Fibroblast of lung (primary cell): ENCODE measurements around the gene DUS1L. TPM values are rescaled to one million over a fixed set of nuclear protein-coding genes. Genes with fewer than 3 reads are reported as not detected.

Source experiments
- DNase-seq, 2 donors: peaks; one replicate each; pipeline versions ENCODE4 v3.0.0 to v3.0.0-alpha.2; 2010; ENCODE audit warnings: low read depth in 2 of 2
- H2AFZ ChIP-seq: 2 replicates; pipeline ENCODE4 v1.5.1; 2012; ENCODE audit warnings: low read length, control low read depth, inconsistent platforms
- H3K27ac ChIP-seq: 2 replicates; pipeline ENCODE4 v1.5.1; 2011; ENCODE audit warnings: low read length, control low read depth; ENCODE audit not compliant: insufficient read depth
- H3K27me3 ChIP-seq: 2 replicates; pipeline ENCODE4 v1.5.1; 2011; ENCODE audit warnings: mild to moderate bottlenecking, low read length; ENCODE audit not compliant: control insufficient read depth, insufficient read depth
- H3K36me3 ChIP-seq: 2 replicates; pipeline ENCODE4 v1.5.1; 2011; ENCODE audit warnings: low read length; ENCODE audit not compliant: control insufficient read depth, insufficient read depth
- H3K4me1 ChIP-seq: 2 replicates; pipeline ENCODE4 v1.5.1; 2011; ENCODE audit warnings: low read length; ENCODE audit not compliant: control insufficient read depth, insufficient read depth; ENCODE audit errors: extremely low read depth
- H3K4me2 ChIP-seq: 2 replicates; pipeline ENCODE4 v1.5.1; 2011; ENCODE audit warnings: low read length, control low read depth; ENCODE audit not compliant: insufficient read depth; ENCODE audit errors: extremely low read depth
- H3K4me3 ChIP-seq, 4 experiments: fragments of 200-600 bp in 1 of 4; sonication (generic) in 1 of 4; replicated peaks in 1 of 4; 2 replicates each; pipeline ENCODE4 v1.5.1; 2011 to 2016; ENCODE audit warnings: low read length in 4 of 4, low read depth in 3 of 4, mild to moderate bottlenecking in 3 of 4, control low read depth in 2 of 4, inconsistent platforms in 1 of 4, mixed read lengths in 1 of 4; ENCODE audit not compliant: insufficient read depth in 1 of 4; ENCODE audit errors: control extremely low read depth in 1 of 4
- H3K79me2 ChIP-seq: 2 replicates; pipeline ENCODE4 v1.5.1; 2012; ENCODE audit warnings: mild to moderate bottlenecking, low read length, inconsistent platforms; ENCODE audit not compliant: control insufficient read depth, insufficient read depth
- H3K9ac ChIP-seq: 2 replicates; pipeline ENCODE4 v1.5.1; 2011; ENCODE audit warnings: mild to moderate bottlenecking, low read length, control low read depth; ENCODE audit not compliant: insufficient read depth
- H3K9me3 ChIP-seq: 2 replicates; pipeline ENCODE4 v1.5.1; 2012; ENCODE audit warnings: low read depth, low read length; ENCODE audit not compliant: control insufficient read depth, insufficient read depth
- H4K20me1 ChIP-seq: 2 replicates; pipeline ENCODE4 v1.5.1; 2011; ENCODE audit warnings: low read length; ENCODE audit not compliant: control insufficient read depth, insufficient read depth; ENCODE audit errors: extremely low read depth
- EZH2 ChIP-seq: IDR thresholded peaks from 2 replicates; pipeline ENCODE4 v1.5.1; 2012; ENCODE audit warnings: low read length, control low read depth, mild to moderate bottlenecking; ENCODE audit errors: missing control alignments
- polyA plus RNA-seq, 2 donors: library from polyadenylated mRNA; depleted of rRNA in 1 of 2; stranded (reverse) in 1 of 2; unstranded in 1 of 2; fragments of >200 nt; gene quantifications; 2 replicates each; pipeline ENCODE4 v1.2.1, GENCODE V29; 2011 to 2012; ENCODE audit warnings: missing spikeins in 1 of 2
- total RNA-seq: library from RNA; depleted of rRNA; stranded (reverse); fragments of >200 nt; gene quantifications from 2 replicates; pipeline ENCODE4 v1.2.1, GENCODE V29; 2014
- TF ChIP-seq, protein P1 (sequence below), 2 donors: IDR thresholded peaks in 1 of 2; conservative IDR thresholded peaks in 1 of 2; 1 replicate in 1 of 2; 2 replicates in 1 of 2; pipeline ENCODE4 v1.5.1; 2011 to 2012; ENCODE audit warnings: low read length in 2 of 2, control low read depth in 1 of 2, inconsistent platforms in 1 of 2, low read depth in 1 of 2, mild to moderate bottlenecking in 1 of 2

DUS1L gene
- total and polyA plus RNA-seq, 2 donors (not counting 1 experiment from before 2014, with no cell fraction given), result 24.6 to 41.0 TPM

DNA sequence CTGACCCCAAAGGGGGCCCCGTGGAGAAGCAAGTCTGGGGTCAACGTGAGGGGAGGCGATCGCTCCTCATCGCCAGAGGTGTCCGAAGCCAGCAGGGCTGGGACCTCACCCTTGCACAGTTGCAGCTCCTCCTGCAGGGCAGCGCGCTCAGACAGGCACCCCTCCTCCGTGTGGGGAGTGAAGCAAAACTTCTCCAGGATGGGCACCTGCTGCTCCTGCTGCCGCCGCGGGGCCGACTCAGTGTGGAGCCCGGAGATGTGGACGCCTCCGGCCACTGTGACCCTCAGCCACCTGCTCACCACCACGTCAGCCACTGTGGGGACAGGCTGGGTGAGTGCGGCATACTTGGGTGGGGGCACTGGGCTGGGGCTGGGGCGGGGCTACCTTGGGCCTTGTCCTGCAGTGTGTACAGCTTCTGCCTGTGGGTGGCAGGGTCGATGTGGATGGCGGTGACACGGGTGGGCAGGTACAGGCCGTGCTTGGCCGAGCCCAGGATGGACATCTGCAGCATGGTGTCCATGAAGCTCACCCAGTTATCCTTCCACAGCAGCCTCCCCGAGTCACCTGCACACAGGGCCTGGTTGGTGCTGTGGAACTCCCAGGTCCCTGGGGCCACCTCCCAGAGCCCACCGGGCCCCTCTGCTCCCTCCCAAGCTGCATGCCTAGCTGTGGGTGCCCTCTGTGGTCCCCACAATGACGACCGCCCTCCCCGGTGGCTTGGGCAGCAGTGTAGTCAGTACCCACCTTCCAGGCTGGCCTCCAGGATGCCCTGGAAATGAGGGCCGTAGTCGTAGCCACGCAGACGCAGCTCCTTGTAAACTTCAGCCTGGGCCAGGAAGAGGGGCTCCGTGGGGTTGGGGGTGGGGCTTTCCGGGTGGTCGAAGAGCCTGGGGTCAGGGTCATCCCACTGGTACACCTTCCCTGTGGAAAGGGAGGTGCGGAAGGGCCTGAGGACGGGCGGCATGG is 21.6 kb upstream of the DUS1L start:
- Histone ChIP-seq H3K9me3 (no peaks in the 10 kb centered on the region), H3K4me2 (no peak overlapping the region), H3K4me1 (no peaks in the 10 kb centered on the region), H4K20me1 (no peaks in the 10 kb centered on the region), H3K9ac (no peak overlapping the region), H3K4me3 (no peak overlapping the region), H3K27ac (no peak overlapping the region), H3K27me3 (no peaks in the 10 kb centered on the region), H3K36me3 (peaks cover 83% of the 10 kb centered on the region), H2AFZ (no peak overlapping the region), H3K79me2 (peaks cover 7% of the 10 kb centered on the region)
- DNase-seq, result no peak
- TF ChIP-seq EZH2, result no peak
- TF ChIP-seq, protein P1, sequence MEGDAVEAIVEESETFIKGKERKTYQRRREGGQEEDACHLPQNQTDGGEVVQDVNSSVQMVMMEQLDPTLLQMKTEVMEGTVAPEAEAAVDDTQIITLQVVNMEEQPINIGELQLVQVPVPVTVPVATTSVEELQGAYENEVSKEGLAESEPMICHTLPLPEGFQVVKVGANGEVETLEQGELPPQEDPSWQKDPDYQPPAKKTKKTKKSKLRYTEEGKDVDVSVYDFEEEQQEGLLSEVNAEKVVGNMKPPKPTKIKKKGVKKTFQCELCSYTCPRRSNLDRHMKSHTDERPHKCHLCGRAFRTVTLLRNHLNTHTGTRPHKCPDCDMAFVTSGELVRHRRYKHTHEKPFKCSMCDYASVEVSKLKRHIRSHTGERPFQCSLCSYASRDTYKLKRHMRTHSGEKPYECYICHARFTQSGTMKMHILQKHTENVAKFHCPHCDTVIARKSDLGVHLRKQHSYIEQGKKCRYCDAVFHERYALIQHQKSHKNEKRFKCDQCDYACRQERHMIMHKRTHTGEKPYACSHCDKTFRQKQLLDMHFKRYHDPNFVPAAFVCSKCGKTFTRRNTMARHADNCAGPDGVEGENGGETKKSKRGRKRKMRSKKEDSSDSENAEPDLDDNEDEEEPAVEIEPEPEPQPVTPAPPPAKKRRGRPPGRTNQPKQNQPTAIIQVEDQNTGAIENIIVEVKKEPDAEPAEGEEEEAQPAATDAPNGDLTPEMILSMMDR (conservative IDR thresholded peaks at IDR 0.05 in 1 of 2, IDR thresholded peaks at IDR 0.05 in 1 of 2; ENCODE audit: low read depth in 1 of 2, low read length in 2 of 2), result no peak

DNA sequence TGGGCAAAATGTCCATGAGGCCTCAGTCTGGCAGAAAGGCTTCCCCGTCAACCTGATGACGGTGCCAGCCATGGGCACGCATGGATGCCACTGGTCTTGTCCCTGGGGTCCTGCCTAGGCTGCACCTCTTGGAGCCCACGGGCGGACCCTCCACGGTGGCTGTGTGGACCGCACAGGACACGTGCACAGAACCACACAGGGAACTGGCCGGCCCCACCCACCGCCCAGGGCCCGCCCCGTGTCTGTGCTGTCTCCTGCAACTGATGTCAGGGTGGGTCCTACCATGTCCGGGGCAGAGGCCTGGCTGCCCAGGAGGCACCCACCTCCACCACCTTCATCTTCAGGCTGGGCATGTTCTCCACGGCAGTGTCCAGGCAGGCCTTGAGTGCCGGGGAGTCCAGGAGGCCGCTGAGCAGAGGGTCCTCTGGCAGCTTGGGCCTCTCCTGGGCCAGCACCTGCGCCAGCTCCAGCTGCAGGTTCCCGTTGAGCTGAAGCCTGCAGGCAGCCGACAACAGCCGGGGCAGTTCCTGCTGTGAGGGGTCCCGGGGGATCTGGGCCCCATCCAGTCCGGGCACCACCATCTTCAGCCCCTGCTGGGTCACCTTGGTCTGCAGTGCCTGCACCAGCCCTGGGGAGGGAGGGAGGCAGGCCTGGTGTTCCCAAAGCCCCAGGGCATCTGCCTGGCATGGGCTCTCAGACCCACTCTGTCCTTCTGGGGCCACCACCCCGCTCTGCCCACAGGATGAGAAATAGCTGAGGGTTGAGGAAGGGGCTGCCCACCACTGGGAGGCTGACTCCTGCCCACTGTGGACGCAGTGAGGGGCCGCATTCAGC is 20.5 kb upstream of the DUS1L start:
- DNase-seq, result no peak
- peaks cover 4% of the 10 kb centered on the region for H3K79me2 ChIP-seq
- no peak overlapping the region for H3K27ac ChIP-seq
- H3K9ac ChIP-seq, result no peak overlapping the region
- H3K4me2 ChIP-seq, result no peak overlapping the region
- TF ChIP-seq, protein P1 (conservative IDR thresholded peaks at IDR 0.05 in 1 of 2, IDR thresholded peaks at IDR 0.05 in 1 of 2; ENCODE audit: low read depth in 1 of 2, low read length in 2 of 2), result no peak
- no peak for TF ChIP-seq EZH2
- H3K9me3 ChIP-seq, result no peaks in the 10 kb centered on the region
- H3K27me3 ChIP-seq, result no peaks in the 10 kb centered on the region
- H4K20me1 ChIP-seq, result no peaks in the 10 kb centered on the region
- H3K4me3 ChIP-seq, result no peak overlapping the region
- peaks cover 80% of the 10 kb centered on the region for H3K36me3 ChIP-seq
- H2AFZ ChIP-seq, result no peak overlapping the region
- H3K4me1 ChIP-seq, result no peaks in the 10 kb centered on the region
